GM19438 (cell line): Measurements from ENCODE around the gene PIGL.
"Not testable (repeated sequence)": the region's sequence is repeated elsewhere in the genome, so short reads cannot be mapped to it uniquely, and the experiment has no call there.

Experiments
- ATAC-seq: cut with Tn5 transposase; IDR thresholded peaks from one replicate; pipeline ENCODE4 v1.9.1; 2021; ENCODE audit warnings: low read depth; ENCODE audit not compliant: unreplicated experiment

The PIGL gene

GRCh38 chr17:16273499-16273898 lies 56.5 kb downstream of the PIGL start:
- no peak for ATAC-seq

- no peak for ATAC-seq
These were observed 56.9 kb downstream of the PIGL start for GRCh38 chr17:16273929-16274339.

GRCh38 chr17:16275024-16275423 lies 58.0 kb downstream of the PIGL start:
- ATAC-seq, result no peak

- no peak for ATAC-seq
These were observed 60.2 kb downstream of the PIGL start for GRCh38 chr17:16277163-16277562.

GRCh38 chr17:16281351-16281750 lies 64.3 kb downstream of the PIGL start:
- ATAC-seq, result no peak

- no peak for ATAC-seq
These were observed 65.5 kb downstream of the PIGL start for GRCh38 chr17:16282522-16282921.

GRCh38 chr17:16283705-16284104 lies 66.7 kb downstream of the PIGL start:
- no peak for ATAC-seq

GRCh38 chr17:16285646-16286008 lies 68.6 kb downstream of the PIGL start:
- ATAC-seq, result no peak

GRCh38 chr17:16286009-16286946 lies 69.3 kb downstream of the PIGL start:
- peak; percentile 87 for ATAC-seq

- ATAC-seq, result peak; percentile 37
These were observed 70.0 kb downstream of the PIGL start for GRCh38 chr17:16286947-16287562.

- peak; percentile 13 for ATAC-seq
These were observed 70.6 kb downstream of the PIGL start for GRCh38 chr17:16287563-16288027.

- ATAC-seq, result no peak
These were observed 72.0 kb downstream of the PIGL start for GRCh38 chr17:16288860-16289571.

- ATAC-seq, result no peak
These were observed 76.9 kb downstream of the PIGL start for GRCh38 chr17:16293931-16294330.

GRCh38 chr17:16294560-16294959 lies 77.5 kb downstream of the PIGL start:
- no peak for ATAC-seq

GRCh38 chr17:16296072-16296471 lies 79.1 kb downstream of the PIGL start:
- ATAC-seq, result not testable (repeated sequence)

- no peak for ATAC-seq
These were observed 80.5 kb downstream of the PIGL start for GRCh38 chr17:16297367-16298139.

GRCh38 chr17:16298140-16298662 lies 81.2 kb downstream of the PIGL start:
- ATAC-seq, result no peak

GRCh38 chr17:16300554-16300953 lies 83.5 kb downstream of the PIGL start:
- no peak for ATAC-seq

- no peak for ATAC-seq
These were observed 85.2 kb downstream of the PIGL start for GRCh38 chr17:16301963-16302855.
